Left colon (tissue), 2 donors: Measurements from ENCODE around the gene ARID3A. TPM values are rescaled to one million over a fixed set of nuclear protein-coding genes. Genes with fewer than 3 reads are reported as not detected.
"Not testable (repeated sequence)": the region's sequence is repeated elsewhere in the genome, so short reads cannot be mapped to it uniquely, and the experiment has no call there.

Source experiments
- ATAC-seq: fragments of 200-7000 bp; cut with Tn5 transposase; one replicate; pipeline ENCODE4 v1.9.1; 2020; ENCODE audit warnings: mild to moderate bottlenecking, moderate library complexity
- DNase-seq, 2 donors: peaks; one replicate each; pipeline ENCODE4 v3.0.0-alpha.2; 2020
- intact Hi-C, 2 donors: fragments of 100-400 bp; cut with DNase I in 1 of 2; cut with micrococcal nuclease in 1 of 2; formaldehyde crosslinking; loops; one replicate each; pipeline versions ENCODE4 v1.11.2 to v1.14.0; 2022; cut with DNase I, micrococcal nuclease
- total RNA-seq, 2 donors: library from RNA; stranded (reverse); fragmentation: NEBNext Ultra II Directional; extraction: Animal tissue kit (Norgen Biotek cat#: 25700); gene quantifications; one replicate each; pipeline ENCODE4 v1.2.1, GENCODE V29; 2021
- donor health status: DM: no; HTN: no; CAD: no.
- donor health status: DM: yes; HTN: yes; CAD: no.

Gene ARID3A
- total RNA-seq, 2 donors from 2014 or later: 10.7 to 11.6 TPM

DNA sequence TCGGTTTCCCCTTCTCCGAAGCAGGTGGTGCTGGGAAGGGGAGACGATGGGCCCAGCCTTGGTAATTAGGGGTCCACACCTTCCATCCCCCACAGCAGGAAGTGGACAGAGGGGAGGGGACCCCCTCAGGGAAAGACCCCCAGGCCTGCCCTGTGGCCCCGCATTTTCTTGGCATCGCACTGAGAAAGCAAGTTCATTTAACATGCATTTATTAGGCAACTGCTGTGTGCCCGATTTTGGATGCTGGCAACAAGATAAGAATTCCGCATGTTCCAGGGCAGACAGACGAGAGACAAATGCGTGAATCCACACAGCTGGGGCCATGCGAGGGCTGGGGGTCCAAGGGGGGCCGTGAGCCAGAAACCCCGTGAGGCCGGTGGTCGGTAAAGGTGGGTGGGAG lies 28.4 kb downstream of the ARID3A start:
- DNase-seq: no peak
- intact Hi-C loops: no loop called here
- no peak for ATAC-seq

DNA sequence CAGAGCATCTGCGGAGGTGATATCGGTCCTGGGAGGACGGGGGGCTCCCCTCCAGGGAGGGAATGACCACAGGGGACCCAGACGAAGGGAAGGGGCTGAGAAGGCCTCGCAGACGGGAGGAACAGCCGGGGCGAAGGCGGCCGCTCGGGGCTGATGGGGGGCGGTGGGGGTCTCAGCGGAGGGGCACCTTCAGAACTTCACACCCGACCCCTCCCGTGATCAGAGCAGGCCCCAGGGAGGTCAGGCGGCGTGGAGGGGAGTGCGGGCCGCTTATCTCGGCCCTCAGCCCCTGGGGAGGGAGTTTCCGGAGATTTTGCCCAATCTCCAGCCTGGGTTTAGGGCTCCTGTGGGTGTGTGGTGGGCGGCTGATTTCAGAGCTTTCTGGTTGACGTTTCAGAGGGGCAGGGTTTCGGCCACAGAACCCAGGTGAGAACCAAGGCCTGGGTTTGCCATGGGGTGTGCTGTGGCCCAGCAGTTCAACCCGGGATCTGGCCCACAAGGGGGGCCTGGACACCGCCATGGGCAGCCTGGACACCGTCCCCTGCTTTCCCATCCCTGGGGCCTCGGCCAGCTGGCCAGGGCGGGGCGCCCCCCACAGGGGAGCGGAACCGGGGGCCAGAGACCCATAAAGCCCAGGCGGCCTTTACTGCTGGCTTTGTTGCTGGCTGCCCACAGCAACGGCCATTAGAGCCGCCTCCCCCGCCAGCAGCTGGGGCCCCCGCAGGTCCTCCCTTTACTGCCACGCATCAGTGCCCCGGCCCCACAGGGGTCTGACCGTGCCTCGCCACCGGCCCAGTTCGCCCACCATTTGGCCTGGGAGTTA lies 29.0 kb downstream of the ARID3A start:
- intact Hi-C loops: no loop called here
- DNase-seq: no peak
- ATAC-seq: no peak

DNA sequence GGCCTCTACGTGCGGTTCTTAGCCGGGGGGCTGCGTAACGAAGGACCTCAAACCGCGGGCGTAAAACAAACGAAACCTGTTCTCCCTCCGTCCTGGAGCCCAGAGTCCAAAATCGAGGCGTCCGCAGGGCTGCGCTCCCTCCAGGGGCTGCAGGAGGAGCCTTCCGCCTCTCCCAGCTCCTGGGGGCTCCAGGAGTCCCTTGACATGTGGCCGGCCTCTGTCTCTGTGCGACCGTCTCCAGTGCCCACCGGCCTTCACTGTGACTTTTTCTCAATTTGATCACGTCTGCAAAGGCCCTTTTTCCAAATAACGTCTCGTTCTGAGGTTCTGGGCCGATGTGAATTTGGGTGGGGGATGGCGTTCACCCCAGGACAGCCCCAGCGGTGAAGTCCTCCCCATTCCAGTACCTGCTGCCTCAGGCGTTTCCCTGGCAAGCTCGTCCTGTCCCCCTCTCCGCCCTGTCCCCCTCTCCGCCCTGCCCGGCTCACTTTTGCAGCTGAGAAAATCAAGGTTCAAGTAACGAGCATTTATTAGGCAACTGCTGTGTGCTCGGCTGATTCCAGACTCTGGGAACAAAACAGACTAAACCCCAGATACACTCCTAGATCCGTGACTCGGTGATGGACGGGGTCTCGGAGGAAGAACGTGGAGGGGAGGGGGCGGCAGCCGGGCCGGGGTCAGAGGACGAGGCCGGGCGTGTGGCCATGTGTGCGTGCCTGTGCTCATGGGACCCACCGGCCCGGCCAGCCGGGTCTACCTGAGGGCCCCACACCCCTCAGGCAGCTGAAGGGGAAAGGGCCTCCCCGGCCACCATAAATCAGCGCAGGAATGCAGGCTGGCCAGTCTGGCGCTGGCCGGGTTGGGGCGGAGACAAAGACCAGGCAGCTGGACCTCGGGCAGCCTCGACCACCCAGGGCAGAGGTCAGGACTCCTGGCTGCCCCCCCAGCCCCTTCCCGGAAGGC lies 30.2 kb downstream of the ARID3A start:
- ATAC-seq (peak; percentile 28), DNase-seq (no peak)
- intact Hi-C loops: no loop called here

DNA sequence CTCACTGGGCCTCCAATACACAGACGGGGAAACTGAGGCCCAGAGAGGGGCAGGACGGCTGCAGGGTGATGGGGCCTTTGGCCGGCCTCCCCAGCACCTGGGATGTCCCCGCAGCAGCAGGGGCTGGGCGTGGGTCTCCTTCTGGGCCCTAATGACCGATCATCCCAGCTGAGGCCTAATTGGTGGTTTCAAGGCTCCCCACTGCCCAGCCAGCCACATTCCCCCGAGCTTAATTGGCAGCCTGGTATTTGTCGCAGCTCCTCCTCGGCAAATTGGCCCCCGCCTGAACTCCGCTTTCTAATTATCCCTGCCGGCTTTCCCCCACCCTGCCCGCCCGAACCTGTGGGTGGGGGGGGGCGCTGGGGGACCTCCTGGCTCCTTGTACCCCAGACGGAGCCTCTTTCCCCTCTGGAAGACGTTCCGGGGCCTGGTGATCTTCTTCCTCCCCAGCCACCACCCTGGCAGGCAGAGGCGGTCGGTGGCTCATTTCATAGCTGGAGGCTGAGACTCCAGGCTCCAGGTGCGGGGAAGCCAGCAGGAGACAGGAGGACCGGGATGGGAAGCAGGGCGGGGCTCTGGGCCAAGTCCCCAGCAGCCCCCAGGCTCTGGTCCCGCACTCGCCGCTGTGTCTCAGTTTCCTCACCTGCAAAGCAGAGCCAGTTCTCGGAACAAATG lies 31.1 kb downstream of the ARID3A start:
- DNase-seq: no peak
- intact Hi-C loops: no loop called here
- peak; percentile 18 for ATAC-seq

DNA sequence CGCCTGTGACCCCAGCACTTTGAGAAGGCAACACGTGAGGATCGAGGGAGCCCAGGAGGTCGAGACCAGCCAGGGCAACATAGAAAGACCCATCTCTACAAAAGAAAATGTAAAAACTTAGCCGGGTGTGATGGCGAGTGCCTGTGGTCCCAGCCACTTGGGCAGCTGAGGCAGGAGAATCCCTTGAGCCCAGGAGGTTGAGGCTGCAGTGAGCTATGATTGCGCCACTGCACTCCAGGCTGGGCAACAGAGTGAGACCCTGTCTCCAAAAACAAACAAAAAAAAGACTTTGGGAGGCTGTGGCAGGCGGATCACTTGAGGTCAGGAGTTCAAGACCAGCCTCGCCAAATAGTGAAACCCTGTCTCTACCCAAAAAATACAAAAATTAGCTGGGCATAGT lies 31.7 kb downstream of the ARID3A start:
- not testable (repeated sequence) for ATAC-seq, DNase-seq

DNA sequence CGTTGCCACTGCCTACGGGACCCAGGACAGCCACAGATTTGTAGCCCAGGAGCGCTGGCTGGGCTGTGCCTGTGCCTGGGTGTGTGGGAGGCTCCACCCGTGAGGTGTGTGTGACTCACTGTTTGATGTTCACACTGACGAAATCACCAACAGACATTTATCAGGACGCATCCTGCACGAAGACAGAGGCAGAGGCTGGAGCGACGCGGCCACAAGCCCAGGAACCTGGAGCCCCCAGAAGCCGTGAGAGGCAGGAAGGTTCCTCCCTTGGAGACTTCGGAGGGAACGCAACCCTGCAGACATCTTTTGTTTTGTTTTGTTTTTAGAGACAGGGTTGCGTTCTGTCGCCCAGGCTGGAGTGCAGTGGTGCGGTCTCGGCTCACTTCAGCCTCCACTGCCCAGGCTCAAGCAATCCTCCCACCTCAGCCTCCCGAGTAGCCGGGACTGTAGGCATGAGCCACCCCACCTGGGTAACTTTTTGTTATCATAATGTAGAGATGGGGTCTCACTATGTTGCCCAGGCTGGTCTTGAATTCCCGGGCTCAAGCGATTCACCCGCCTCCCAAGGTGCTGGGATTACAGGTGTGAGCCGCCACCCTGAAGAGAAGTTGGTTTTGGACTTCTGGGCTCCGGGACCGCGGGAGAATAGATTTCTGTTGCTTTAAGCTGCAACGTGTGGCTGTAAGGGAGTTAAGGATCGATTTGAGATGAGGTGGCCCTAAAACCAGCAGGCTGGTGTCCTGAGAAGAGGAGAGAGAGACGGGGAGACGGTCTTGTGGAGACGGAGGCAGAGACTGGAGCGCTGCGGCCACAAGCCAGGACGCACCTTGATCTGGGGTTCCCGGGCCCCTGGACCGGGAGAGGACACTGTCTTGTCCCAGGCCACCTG lies 33.4 kb downstream of the ARID3A start:
- intact Hi-C loops: no loop called here
- ATAC-seq: peak; percentile 52
- DNase-seq: no peak

More for the DNA sequence above, 31.7 kb downstream of the ARID3A start:
- intact Hi-C loops: not testable (repeated sequence)

DNA sequence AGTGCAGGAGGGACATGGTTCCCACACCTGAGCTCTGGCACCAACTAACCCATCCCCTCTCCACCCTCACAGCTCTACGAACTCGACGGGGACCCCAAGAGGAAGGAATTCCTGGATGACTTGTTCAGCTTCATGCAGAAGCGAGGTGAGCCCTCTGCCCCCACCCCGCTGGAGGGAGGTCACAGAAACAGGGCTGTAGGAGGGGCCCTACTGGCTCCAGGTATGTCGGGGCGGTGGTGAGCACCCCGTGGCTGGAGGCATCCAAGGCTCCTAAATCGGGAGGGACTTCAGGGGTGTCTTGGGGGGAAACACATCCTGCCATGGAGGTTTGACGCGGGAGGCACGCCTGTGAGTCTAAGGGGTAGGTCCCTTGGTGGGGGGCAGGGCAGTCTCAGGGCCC lies 34.2 kb downstream of the ARID3A start:
- ATAC-seq: no peak
- DNase-seq: no peak
- intact Hi-C loops: no loop called here

DNA sequence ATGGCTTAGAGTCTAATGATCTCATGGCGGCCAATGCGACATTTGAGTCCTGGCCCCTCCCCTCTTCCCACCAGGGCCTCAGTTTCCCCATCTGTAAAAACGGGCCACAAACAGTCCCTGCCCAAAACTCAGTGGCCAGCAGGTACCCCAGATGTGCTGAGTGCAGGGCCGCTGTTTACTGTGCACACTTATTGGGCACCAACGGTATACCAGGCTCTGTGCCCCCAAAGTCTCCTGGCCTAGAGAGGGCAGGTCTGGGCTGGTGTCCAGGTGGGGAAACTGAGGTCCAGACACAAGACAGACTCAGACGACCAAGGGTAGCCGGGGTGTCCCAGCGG lies 34.7 kb downstream of the ARID3A start:
- ATAC-seq: no peak
- intact Hi-C loops: no loop called here
- no peak for DNase-seq

DNA sequence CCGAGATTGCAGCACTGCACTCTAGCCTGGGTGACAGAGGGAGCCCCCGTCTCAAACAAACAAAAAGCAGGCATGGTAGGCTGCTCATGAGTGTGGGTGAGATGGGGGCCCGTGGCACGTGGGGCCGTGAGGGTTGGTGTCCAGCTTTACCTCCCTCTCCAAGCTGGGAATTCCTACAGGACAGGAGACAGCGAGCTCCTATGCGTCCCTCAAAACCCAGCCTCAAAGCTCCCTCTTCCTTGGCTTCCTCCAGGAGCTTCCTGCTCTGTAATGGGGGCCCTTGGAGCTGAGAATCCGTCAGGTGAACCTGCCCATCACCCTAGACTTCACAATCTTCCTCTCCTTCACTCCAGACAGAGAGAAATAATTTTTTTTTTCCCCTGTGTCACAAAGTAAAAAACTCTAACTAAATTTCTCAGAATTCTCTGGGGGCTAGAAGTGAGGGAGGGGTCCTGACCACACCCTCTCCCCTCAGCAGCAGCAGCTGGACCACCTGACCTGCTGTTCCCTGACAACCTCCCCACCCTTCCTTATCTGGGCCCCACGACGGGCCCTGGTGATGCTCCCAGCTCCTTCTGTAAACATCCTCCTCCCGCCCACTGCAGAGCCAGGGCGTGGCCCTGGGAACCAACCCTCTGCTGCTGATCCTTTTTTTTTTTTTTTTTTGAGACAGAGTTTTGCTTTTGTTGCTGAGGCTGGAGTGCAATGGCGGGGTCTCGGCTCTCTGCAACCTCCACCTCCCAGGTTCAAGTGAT lies 36.2 kb downstream of the ARID3A start:
- ATAC-seq: peak; percentile 91
- DNase-seq: peak; percentile 73 to 75
- intact Hi-C loops: no loop called here

DNA sequence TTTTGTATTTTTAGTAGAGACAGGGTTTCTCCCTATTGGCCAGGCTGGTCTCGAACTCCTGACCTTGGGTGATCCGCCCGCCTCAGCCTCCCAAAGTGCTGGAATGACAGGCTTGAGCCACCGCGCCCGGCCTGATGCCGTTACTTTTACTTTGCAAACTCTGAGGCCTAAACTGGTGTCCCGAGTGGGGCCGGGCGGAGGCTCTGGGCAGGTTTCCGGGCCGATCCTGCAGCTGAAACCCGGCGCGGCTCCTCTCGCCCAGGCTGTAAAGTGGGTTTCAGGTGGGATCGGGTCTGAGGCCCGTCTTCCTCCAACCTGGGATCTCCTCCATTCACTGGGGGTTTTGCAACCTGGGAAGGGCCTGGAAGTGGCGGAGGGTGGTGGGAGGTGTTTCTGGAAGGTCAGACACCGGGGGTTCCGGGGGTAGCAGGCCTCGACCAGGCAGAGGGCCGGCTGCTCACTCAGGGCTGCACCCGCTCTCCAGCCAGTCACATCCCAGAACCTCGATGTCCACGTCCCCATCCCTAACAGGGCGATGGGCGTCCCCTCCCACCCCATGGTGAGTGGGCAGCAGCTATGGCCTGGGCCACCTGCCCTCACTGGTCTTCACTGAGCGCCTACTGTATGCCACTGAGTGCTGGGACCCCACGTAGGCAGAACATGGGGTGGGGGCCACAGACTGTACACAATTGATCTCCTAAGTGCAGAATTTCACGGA lies 37.0 kb downstream of the ARID3A start:
- intact Hi-C loops: no loop called here
- no peak for ATAC-seq
- no peak for DNase-seq

DNA sequence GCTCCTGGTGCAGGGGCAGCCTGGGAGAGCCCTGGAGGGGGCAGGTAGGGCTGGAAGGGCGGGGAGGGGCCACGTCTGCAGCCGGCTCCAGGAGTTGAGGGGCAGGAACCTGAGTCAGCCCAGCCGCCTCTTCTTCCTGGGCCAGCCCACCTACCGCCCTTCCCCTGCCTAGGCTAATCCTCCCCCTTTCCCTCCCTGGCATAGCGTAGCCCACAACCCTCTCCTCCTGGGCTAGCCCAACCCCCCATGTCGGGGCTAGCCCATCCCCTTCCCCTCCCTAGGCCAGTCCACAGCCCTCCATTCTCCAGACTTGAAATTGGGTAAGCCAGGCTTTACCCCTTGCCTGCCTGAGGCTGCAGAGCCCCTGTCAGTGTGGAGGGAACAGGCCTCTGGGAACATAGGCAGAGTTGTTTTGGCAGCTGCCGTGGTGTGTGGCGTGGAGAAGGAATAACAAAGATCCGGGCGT lies 37.7 kb downstream of the ARID3A start:
- intact Hi-C loops: no loop called here
- DNase-seq: no peak

DNA sequence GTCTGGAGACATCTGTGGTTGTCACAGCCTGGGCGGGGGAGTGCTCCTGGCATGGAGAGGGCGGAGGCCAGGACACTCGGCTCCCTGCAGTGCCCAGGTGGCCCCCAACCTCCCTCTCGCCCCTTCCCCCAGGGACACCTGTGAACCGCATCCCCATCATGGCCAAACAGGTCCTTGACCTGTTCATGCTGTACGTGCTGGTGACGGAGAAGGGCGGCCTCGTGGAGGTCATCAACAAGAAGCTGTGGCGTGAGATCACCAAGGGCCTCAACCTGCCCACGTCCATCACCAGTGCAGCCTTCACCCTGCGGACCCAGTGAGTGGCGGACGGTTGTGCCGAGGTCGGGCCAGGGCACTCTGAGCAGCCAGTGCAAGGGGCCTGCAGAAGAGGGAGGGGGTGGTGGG lies 38.3 kb downstream of the ARID3A start:
- ATAC-seq (no peak), DNase-seq (no peak)
- intact Hi-C loops: no loop called here

More for the DNA sequence above, 37.7 kb downstream of the ARID3A start:
- ATAC-seq: no peak

DNA sequence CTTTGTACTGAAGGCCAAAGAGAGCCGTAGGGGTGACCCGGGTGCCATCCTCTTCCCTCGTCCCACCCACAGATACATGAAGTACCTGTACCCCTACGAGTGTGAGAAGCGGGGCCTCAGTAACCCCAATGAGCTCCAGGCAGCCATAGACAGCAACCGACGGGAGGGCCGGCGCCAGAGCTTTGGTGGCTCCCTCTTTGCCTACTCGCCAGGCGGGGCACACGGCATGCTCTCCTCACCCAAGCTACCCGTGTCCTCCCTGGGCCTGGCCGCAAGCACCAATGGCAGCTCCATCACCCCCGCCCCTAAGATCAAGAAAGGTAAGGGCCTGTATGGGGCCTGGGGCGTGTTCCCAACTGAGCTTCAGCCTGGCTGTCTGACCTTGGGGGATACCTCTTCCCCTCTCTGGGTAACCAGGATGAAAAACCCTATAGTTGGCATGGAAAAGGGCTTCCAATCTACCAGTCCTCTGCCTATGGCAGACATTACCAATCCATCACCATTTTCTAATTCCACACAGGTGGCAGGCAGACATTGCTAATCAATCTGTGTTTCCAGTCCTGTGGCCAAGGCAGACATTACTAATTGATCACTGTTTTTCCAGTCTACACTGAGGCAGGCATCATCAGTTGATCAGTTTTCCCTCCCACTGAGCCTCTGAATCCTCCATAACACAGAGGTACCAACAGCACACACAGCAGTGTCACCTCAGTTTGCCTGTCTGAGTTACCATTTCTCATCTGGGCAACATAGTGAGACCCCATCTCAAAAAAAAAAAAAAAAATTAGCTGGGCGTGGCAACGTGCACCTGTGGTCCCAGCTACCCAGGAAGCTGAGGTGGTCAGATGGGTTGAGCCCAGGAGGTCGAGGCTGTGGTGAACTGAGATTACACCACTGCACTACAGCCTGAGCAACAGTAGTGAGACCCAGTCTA lies 39.2 kb downstream of the ARID3A start:
- intact Hi-C loops: no loop called here

DNA sequence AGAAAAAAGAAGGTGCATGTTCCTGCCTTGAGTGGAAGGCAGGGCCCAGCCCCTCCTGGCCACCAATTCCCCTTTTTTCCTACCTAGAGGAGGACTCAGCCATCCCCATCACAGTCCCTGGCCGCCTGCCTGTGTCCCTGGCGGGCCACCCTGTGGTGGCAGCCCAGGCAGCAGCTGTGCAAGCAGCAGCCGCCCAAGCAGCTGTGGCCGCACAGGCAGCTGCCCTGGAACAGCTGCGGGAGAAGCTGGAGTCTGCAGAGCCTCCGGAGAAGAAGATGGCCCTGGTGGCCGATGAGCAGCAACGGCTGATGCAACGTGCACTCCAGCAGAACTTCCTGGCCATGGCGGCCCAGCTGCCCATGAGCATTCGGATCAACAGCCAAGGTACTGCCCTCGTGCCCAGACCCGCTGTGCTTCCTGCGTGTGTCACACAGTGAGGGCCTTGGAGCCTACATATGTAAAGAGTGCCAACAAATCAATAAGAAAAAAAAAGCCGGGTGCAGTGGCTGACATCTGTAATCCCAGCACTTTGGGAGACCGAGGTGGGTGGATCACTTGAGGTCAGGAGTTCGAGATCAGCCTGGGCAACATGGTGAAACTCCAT lies 40.8 kb downstream of the ARID3A start:
- DNase-seq: no peak
- intact Hi-C loops: no loop called here

More for the DNA sequence above, 39.2 kb downstream of the ARID3A start:
- no peak for DNase-seq
- no peak for ATAC-seq

DNA sequence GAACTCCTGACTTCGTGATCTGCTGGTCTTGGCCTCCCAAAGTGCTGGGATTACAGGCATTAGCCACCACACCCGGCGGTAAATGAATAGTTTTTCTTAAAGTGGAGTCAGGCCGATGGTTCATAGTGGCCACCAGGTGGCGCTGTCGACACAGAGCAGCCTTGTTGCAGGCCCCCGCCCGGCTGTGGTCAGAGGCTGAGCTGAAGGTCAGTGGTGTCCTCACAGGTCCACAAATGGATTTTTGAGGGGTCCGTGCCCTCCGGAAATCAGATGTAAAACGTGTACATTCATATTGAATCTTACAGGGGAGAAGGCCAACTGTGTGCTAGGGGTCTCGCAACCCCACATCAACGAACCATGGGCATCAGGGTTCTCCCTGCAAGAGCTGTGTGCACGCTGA lies 44.9 kb downstream of the ARID3A start:
- intact Hi-C loops: no loop called here
- DNase-seq (no peak), ATAC-seq (no peak)

More for the DNA sequence above, 40.8 kb downstream of the ARID3A start:
- ATAC-seq: no peak

DNA sequence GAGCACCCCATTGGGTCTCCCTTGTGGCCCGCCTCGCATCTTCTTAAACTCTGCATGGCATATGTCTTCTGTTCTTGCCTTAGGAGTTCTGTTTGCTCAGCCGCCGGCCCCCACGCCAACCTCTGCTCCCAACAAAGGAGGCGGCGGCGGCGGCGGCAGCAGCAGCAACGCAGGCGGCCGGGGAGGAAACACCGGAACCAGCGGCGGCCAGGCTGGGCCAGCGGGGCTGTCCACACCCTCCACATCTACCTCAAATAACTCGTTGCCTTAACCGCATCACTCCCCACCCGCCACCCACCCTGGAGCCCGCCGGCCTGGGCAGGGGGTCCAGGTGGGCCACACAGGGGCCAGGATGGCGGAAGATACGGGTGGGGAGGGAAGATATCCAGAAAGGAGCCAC lies 46.0 kb downstream of the ARID3A start:
- ATAC-seq (no peak), DNase-seq (no peak)
- intact Hi-C loops: no loop called here
